Right lobe of liver (tissue), 6 donors: ENCODE results near the gene VSNL1. TPM values are rescaled to one million over a fixed set of nuclear protein-coding genes. Genes with fewer than 3 reads are reported as not detected.
A peak's percentile ranks its signal among the peaks of the same experiment; 100 is the strongest.
"Not testable (repeated sequence)": the region's sequence is repeated elsewhere in the genome, so short reads cannot be mapped to it uniquely, and the experiment has no call there.

Source experiments
- ATAC-seq, 4 donors: fragments of 200-7000 bp; cut with Tn5 transposase; one replicate each; pipeline ENCODE4 v1.9.1; 2020; ENCODE audit warnings: mild to moderate bottlenecking in 4 of 4, moderate library complexity in 4 of 4
- DNase-seq, 3 donors: peaks; one replicate each; pipeline ENCODE4 v3.0.0-alpha.2; 2020
- H3K27ac ChIP-seq, 3 donors: fragments of 200-600 bp; one replicate each; pipeline ENCODE4 v1.8.0; 2022
- H3K27me3 ChIP-seq, 2 donors: fragments of 200-600 bp; one replicate each; pipeline ENCODE4 v1.8.0; 2022
- H3K36me3 ChIP-seq, 4 donors: fragments of 200-600 bp; sonication (generic) in 1 of 4; one replicate each; pipeline versions ENCODE4 v1.5.1 to v1.8.0; 2017 to 2022; ENCODE audit warnings: control low read depth in 1 of 4
- H3K4me1 ChIP-seq, 4 donors: fragments of 200-600 bp; sonication (generic) in 1 of 4; one replicate each; pipeline versions ENCODE4 v1.5.1 to v1.8.0; 2017 to 2022; ENCODE audit warnings: control low read depth in 1 of 4
- H3K4me3 ChIP-seq, 3 donors: fragments of 200-600 bp; one replicate each; pipeline ENCODE4 v1.8.0; 2022
- H3K9me3 ChIP-seq, 4 donors: fragments of 200-600 bp; sonication (generic) in 1 of 4; one replicate each; pipeline versions ENCODE4 v1.5.1 to v1.8.0; 2017 to 2022; ENCODE audit warnings: control low read depth in 1 of 4
- CTCF ChIP-seq, 4 donors: fragments of 200-600 bp in 3 of 4; fragments of 450-650 bp in 1 of 4; IDR thresholded peaks; one replicate each; pipeline versions ENCODE4 v1.5.1 to v1.8.0; 2016 to 2022; ENCODE audit warnings: antibody characterized with exemption in 4 of 4, mild to moderate bottlenecking in 2 of 4
- POLR2A ChIP-seq: fragments of 450-650 bp; IDR thresholded peaks from one replicate; pipeline ENCODE4 v1.6.1; 2017; ENCODE audit warnings: antibody characterized with exemption, mild to moderate bottlenecking
- WGBS: methylation state at CpG from one replicate; pipeline ENCODE4 v1.1.6; 2018; ENCODE audit warnings: low coverage, low lambda C conversion rate; ENCODE audit not compliant: insufficient coverage; ENCODE audit errors: missing lambda C conversion rate; 5-methylcytosine and 5-hydroxymethylcytosine counted together
- intact Hi-C, 2 donors: fragments of 100-400 bp; cut with DNase I; formaldehyde crosslinking; loops; one replicate each; pipeline versions ENCODE4 v1.11.2 to v1.14.1; 2022
- total RNA-seq, 6 experiments: library from RNA; depleted of rRNA in 2 of 6; stranded (reverse); fragments of >200 nt in 2 of 6; fragmentation: NEBNext Ultra II Directional in 3 of 6; extraction: Animal tissue kit (Norgen Biotek cat#: 25700) in 3 of 6; gene quantifications; one replicate each; pipeline versions ENCODE4 v1.1.0 to v1.2.4, GENCODE V29; 2016 to 2023
- donor health status: DM: no; HTN: yes; CAD: no.
- donor health status: DM: no; HTN: no; CAD: no.
- donor health status: DM: no; HTN: no; CAD: no.
- donor health status: DM: no; HTN: yes; CAD: no.
- donor health status: DM: no; HTN: yes; CAD: no.

Gene VSNL1
- total RNA-seq, 6 experiments from 2014 or later: 2.1 to 12.1 (median 4.3) TPM

DNA sequence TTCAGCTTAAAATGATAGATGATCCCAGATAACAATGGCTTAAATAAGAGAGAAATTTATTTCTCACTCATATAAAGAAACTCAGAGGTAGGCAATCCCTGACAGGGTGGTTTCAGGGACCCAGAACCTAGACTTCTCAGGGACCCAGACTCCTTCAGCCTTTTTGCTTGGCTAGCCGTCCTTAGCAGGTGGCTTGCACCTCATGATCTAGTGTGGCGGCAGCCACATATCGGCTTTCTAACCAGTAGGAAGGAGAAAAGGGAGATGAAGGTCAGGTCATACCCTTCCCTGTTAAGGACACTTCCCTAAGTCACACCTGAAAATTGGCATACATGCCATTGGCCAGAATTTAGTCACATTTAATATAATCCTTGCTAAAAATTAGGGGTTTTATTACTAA, 18.4 kb downstream of the VSNL1 start:
- H3K27me3 ChIP-seq: no peaks in the 10 kb centered on the region
- 83% methylated on average over 2 of the region's 3 CpGs for WGBS
- DNase-seq (no peak), ATAC-seq (no peak)
- TF ChIP-seq POLR2A: no peak
- no peak for TF ChIP-seq CTCF (IDR thresholded peaks at IDR 0.05)
- intact Hi-C loops: no loop called here
- H3K4me3 ChIP-seq: no peak overlapping the region
- peaks cover 0 to 2% (median 0%) of the 10 kb centered on the region in 4 donors for H3K9me3 ChIP-seq
- H3K36me3 ChIP-seq: no peaks in the 10 kb centered on the region
- H3K4me1 ChIP-seq: peaks cover 0 to 20% (median 6%) of the 10 kb centered on the region in 4 donors
- H3K27ac ChIP-seq: no peak overlapping the region

DNA sequence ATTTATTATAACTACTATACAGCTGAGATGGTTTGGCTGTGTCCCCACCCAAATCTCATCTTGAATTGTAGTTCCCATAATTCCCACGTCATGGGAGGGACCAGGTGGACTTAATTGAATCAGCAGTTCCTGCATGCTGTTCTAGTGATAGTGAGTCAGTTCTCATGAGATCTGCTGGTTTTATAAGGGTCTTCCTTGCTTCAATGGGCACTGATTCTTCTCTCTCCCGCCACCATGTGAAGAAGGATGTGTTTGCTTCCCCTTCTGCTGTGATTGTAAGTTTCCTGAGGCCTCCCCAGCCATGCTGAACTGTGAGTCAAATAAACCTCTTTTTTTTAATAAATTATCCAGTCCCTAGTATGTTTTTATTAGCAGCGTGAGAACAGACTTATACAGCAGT, 25.2 kb downstream of the VSNL1 start:
- DNase-seq: not testable (repeated sequence)

GRCh38 chr2:17571681-17572080, 31.2 kb downstream of the VSNL1 start:
- H3K4me1 ChIP-seq: no peaks in the 10 kb centered on the region
- TF ChIP-seq POLR2A: no peak
- no peak for TF ChIP-seq CTCF (IDR thresholded peaks at IDR 0.05)
- no peaks in the 10 kb centered on the region for H3K27me3 ChIP-seq
- no peaks in the 10 kb centered on the region for H3K36me3 ChIP-seq
- DNase-seq (no peak), ATAC-seq (no peak)
- H3K9me3 ChIP-seq: no peaks in the 10 kb centered on the region
- no peak overlapping the region for H3K4me3 ChIP-seq
- intact Hi-C loops: loop anchor here in 1 of 2 donors (10.0 kb wide), 1 partner anchor 97 kb away; no protein-coding TSS in a partner anchor
- no peak overlapping the region for H3K27ac ChIP-seq
- 79% methylated on average over 1 of the region's 1 CpG for whole genome bisulfite sequencing

More for the DNA sequence above, 25.2 kb downstream of the VSNL1 start:
- H3K4me3 ChIP-seq, intact Hi-C loops, H3K4me1 ChIP-seq, H3K27ac ChIP-seq, H3K36me3 ChIP-seq, ATAC-seq, H3K9me3 ChIP-seq, H3K27me3 ChIP-seq: not testable (repeated sequence)
- 83% methylated on average over 3 of the region's 3 CpGs for WGBS

GRCh38 chr2:17573085-17573803, 32.7 kb downstream of the VSNL1 start:
- no peaks in the 10 kb centered on the region for H3K4me1 ChIP-seq
- H3K36me3 ChIP-seq: no peaks in the 10 kb centered on the region
- H3K4me3 ChIP-seq: no peak overlapping the region
- ATAC-seq (peak; percentile 78 to 96 (median 88)), DNase-seq (no peak)
- no peaks in the 10 kb centered on the region for H3K27me3 ChIP-seq
- no peaks in the 10 kb centered on the region for H3K9me3 ChIP-seq
- TF ChIP-seq CTCF (IDR thresholded peaks at IDR 0.05): peak; percentile 43 to 56 (median 48)
- TF ChIP-seq POLR2A: no peak
- no peak overlapping the region for H3K27ac ChIP-seq
- 19% methylated on average over 3 of the region's 3 CpGs for WGBS
- intact Hi-C loops: loop anchor here in 1 of 2 donors (10.0 kb wide), 1 partner anchor 98 kb away; no protein-coding TSS in a partner anchor

- DNase-seq (no peak), ATAC-seq (no peak)
- TF ChIP-seq POLR2A (no peak), CTCF (IDR thresholded peaks at IDR 0.05) (no peak)
- Histone ChIP-seq H3K4me1 (no peaks in the 10 kb centered on the region), H3K27me3 (no peaks in the 10 kb centered on the region), H3K36me3 (no peaks in the 10 kb centered on the region), H3K27ac (no peak overlapping the region), H3K9me3 (no peaks in the 10 kb centered on the region), H3K4me3 (no peak overlapping the region)
- intact Hi-C loops: loop anchor here in 1 of 2 donors (10.0 kb wide), 1 partner anchor 99 kb away; no protein-coding TSS in a partner anchor
- 75% methylated on average over 3 of the region's 3 CpGs for WGBS
Measured at GRCh38 chr2:17573804-17574175, 33.3 kb downstream of the VSNL1 start.
